Embryonic facial prominence (tissue), 1 donor: Measurements from ENCODE around the gene ITIH5.

Experiments
- DNase-seq: peaks from one replicate; pipeline ENCODE4 v3.0.0-alpha.2; 2016; ENCODE audit errors: extremely low spot score

Gene ITIH5

DNA sequence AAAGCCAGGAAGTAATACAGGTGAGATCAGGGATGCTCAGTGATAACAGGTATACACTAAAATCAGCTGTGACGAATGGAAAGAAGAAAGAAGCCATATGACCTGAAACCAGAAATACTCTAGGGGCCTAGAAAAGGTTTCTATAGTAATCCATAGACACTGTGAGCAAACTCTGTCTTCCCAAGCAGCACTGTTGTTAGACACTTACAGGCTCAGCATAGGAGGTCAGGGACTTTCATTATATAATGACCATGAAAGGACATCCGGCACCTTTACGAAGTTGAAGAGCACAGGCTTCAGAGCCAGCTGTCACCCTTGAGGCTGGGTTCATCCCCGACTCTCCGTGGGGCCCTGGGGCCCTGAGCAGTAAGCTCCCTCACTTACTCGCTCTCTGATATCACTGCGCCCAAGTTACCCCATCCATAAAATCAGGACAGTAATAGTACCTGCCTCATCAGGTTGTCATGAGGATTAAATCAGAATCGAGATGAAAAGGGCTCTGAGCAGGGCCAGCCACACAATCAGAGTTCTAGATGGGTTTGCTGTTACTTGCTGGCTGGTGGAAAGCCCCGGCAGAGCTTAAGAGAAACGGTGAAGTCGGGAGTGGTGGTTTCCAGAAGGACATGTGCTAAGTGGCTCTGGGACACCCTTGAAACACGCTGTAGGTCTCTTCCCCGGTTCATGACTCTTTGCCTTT lies 79.5 kb downstream of the ITIH5 start:
- DNase-seq, result no peak

DNA sequence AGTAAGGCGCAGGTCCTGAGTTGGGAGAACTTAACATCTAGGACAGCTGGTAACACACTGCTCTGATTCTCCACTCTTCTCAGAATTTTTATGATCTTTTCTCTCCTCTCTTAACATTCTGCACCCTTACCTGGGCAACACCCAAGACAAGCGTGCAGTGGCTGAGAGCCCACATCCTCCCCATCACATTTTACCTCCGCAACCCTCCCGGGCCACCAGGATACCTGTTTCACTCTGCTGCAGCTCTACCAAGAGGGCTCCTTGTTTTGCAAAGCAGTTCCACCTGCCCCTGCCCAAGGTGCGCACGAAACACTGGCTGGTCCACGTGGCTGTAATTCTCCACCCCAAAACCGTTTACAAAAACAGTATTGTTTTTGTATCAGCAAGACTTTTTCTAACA lies 81.5 kb downstream of the ITIH5 start:
- DNase-seq, result no peak

DNA sequence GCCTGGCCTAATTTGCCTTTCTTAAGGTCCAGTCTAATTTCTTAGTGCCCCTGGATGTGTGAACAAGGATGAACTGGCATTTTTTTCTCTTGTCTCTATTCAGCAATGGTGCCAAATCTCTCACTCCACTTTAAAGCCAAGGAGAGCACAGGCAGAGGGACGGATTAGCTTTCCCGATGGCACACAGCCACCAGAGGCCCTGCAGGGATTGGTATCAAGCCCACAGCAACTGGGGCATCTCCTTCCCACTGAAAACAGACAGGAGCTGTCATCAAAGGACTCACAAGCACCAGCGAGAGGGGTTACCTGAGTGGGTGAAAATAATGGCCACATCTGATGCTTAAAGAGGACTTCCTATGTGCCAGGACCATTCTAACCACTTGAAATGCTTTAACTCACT lies 83.1 kb downstream of the ITIH5 start:
- no peak for DNase-seq

DNA sequence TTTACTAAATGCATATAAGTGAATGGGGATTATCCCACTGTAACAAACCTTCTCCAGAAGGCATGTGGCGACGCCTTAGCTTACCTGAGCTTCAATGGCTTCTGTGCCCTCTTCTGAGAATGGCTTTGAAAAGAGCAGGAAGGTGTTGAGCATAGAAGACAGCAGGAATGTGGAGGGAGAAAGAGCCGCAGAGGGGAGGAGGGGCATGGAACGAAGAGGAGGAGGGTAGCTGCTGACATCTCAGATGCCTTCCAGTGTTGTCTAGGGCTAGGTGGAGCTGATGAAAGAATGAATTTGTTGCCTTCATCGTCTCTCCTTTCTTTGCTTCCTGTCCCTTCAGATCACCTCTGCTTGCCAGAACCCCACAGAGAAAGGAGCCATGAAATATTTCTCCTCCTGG lies 86.2 kb downstream of the ITIH5 start:
- no peak for DNase-seq

DNA sequence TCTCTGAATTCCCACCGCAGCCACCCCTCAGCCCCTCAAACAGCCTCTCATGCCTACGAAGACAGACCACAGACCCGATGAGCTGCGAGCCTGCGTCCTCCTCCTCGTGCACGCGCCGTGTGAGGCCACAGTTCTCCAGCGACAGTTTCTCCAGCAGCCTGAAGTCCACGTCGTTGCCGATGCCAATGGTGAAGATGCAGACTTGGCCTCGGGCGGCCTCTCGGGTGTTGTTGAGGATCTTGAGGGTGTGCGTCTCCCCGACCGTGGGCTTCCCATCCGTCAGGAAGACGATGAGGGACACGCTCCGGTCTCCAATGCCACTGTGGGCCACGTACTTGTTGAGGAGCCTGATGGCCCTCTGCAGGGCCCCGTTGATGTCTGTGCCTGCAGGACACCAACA lies 87.1 kb downstream of the ITIH5 start:
- DNase-seq, result no peak

DNA sequence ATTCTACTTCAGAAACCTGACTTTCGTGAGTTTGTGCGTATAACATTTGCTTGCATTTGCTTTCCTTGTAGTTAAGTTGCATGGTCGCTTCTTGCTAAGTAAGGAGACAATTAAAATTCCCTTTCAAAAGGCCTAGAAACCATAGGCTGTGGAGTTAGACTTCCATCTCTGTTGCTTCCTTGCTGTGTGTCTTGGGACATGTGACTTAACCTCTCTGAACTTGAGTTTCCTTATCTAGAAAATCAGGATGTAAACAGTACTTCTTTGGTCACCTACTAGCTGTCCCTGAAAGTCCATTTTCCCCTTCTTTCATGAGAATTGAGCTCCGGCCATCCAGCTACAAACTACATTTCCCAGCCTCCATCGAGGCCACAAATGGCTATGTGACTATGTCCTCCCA lies 89.2 kb downstream of the ITIH5 start:
- no peak for DNase-seq

DNA sequence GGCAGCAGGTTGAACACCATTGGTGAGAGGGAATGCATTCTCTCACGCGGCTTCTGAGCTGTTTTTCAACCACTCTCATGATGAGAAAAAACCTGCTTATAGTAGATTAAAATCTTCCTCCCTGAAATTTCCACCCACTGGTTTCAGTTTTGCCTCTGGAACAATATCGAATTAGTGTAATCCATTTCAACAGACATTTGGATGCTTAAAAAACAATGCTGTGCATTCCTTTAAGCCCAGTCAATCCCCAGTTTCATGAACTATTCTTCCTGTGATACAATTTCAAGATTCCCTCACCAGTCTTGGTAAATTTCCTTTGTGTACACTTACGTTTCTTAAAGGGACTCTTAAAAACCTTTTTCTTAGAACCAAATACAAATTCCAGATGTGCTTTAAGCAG lies 89.6 kb downstream of the ITIH5 start:
- DNase-seq, result no peak

DNA sequence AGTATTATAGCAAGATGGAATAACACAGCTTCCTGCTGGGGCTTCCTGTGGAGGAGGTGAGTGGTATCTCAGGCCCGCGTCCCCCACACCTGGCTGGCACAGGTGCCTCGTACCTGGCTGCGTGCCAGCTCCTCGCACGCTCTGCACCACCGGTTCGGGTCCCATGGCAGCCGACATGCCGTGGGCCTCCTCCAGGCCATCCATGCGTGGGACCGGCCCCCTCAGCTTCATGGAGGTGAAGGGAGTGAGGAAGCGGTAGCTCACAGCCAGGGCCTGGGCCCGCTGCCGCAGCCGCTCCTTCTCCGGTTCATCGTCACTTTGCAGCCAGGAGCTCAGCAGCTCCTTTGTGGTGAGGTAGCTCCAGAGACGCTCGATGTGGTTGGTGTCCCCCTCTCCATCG lies 90.4 kb downstream of the ITIH5 start:
- no peak for DNase-seq

DNA sequence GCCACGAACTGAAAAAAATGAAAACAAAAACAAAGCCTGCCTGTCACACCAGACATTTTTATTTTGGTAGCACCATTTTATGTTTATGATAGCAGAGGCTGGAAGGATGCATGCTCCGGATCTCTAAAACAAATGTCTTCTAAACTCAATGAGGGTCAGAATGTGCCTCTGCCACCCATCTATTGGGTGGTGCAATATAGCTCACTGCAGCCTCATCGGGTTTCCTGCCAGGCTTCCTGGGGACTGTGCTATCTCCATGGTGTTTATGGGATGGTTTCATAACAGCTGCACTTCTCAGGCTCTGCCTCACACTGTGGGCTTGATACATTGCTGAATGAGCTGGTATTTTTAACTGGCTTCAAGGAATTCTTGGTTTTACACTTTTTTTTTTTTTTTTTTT lies 94.4 kb downstream of the ITIH5 start:
- DNase-seq, result no peak

DNA sequence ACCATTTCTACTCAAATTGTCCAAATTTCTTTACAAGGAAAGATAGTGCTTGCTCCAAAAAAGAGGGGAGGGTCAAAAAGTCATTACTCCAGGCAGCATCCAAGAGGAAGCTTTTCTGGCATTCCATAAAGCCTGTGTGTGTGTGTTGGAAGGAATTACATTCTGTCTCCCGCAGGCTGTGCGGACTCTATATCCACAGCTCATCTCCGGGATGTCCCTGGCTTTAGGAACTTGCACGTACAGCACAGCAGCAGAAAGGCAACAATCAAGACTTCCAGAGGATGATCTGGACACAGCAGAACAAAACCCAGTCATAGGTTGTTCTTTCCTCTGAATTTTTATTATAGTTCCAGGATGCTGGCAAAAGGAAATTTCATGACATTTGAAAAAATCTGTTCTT lies 94.8 kb downstream of the ITIH5 start:
- no peak for DNase-seq

DNA sequence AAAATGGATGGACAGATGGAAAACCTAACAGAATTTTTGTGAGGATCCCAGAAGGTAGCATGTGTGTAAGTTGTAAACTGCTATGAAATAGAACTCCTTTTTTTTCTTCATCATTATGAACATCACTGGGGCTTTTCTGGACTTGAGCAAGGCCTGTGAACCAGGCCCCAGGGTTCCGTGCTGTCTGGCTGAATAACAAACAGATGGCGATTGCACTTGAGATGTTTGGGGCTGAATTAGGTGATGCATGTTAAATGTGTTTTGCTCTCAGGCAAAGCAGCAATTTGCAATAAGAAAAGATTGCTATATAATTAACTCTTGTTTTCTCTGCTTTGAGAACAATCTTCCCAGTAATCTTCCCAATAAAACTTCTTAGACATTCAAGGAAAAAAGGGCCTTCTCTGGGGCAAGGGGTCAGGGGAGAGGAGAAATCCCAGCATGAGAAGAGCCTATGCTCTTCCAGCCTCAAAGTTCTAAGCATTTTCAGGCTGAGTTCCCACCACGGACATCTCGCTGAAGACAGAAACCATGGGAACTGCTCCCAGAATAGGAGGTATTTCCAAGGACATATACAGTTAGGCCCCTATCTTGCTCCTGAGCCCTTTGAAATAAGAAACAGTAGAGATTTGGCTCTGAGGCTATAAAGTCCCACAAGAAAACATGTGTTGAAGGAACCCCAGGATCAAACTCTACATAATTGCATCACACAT lies 98.7 kb downstream of the ITIH5 start:
- no peak for DNase-seq

DNA sequence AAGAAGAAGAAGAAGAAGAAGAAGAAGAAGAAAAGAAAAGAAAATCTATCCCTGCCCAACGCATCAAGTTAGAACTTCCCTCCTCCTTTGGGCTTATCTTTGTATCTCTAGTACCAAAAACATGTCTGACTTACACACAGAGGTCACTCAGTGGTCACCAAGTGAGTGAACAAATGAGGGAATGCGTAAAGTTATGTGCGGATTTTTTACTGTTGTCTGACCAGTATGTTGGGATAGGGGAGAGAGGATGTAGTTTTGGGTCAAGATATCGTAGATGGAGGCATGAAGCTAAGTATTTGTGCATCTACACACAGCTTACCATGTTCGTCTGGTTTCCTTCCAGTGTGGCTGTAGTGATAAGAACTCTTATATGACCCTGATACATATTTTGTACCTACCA lies 99.9 kb downstream of the ITIH5 start:
- DNase-seq, result no peak

DNA sequence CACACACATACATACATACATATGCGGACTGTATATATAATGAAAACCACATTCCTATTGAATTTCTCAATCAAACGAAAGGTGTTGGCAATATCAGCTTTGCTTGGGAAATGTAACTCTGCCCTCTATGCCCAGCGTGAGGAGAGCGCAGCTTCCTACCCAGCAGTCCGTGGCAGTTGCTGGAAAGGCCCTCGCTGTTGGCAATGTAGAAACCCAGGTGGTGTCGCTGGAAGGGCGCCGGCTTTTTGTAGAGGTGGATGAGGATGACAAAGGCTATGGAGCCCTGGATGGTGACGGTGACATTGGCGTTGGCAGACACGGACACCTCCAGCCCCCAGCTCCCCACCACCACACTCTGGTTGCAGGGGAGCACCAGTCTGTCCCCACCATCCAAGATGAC lies 100.9 kb downstream of the ITIH5 start:
- no peak for DNase-seq

DNA sequence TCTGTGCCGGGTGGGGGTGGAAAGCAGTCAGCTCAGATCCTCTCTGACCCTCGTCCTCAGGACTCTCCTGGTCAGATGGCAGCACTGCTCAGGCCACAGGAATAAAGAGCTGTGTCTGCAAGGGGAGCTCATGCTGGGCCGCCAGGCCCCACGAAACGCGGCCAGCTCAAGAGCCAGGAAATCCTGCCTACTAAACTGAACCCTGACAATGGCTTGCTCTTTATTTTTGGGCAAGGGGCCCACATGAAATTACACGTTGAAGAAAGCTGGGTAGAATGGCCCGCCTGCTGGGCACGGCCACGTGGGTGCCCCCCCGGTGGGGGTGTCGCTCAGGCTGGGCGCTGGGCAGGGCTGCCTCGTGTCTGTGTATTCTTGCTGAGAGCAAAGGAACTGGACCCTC lies 103.0 kb downstream of the ITIH5 start:
- no peak for DNase-seq

DNA sequence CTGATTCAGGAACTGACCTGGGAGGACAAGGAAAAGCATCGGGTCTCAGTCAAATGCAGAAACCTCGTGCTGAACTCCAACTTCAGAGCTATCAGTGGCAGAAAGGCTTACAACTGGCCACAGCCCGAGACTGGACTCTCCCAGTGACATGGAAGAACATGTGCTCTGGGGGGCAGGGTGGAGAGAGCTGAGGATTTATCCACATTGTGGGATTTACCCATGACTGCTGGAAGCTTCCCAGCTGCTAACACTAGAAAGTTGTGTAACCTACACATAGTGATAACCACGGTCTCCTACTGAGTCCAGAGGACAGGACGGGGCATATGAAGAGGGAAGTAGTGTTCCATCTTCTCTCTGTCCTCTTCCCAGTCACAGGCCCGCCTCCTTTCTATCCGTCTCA lies 103.4 kb downstream of the ITIH5 start:
- no peak for DNase-seq

DNA sequence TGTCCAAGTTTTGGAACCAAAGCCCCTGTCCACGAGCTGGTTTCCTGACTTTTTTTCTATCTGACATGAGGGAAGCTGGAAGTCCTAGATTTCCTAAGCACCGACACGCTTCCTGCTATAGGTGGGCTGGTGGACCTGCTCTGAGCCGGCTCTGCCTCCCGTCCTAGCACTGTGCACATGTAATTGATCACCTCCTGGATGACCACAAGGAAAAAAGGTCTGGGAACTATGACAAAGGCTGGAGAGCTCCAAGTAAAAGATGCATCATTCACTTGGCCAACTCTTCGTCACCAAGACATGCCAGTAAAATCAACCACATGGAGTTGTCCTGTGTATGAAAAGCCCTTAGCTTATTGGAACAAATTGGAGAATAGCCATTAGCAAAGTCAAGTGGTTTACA lies 104.8 kb downstream of the ITIH5 start:
- no peak for DNase-seq

DNA sequence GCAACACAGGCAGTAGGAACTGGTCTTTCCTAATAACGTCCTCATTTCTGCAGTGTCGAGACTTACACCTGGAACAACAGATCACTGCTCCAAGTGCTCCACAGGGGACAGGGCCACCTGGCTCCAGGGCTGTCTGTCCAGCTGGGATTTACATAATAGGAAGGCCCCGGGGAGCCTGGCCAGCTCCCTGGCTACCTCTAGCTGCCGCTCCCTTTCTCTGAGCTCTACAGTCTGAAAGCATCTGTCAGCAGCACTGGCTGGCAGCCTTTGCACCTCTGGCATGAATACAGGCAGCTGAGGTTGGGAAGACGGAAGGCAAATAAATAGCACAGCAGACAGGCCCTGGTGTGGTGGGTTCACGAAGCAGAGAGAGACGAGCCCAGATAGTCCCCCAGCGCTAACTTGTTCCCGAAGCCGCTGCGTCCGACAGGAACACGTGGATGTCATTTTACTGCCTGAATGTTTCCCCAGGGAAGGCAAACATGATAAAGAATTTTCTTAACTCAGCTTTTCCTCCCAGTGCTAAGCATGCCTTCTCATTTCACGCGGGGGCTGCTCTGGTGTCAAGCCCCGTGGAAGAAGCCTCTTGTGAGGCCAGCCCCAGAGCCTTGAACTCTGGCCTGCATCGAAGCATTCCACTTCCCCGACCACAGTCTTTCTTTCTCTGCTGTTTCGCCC lies 105.4 kb downstream of the ITIH5 start:
- DNase-seq, result no peak

DNA sequence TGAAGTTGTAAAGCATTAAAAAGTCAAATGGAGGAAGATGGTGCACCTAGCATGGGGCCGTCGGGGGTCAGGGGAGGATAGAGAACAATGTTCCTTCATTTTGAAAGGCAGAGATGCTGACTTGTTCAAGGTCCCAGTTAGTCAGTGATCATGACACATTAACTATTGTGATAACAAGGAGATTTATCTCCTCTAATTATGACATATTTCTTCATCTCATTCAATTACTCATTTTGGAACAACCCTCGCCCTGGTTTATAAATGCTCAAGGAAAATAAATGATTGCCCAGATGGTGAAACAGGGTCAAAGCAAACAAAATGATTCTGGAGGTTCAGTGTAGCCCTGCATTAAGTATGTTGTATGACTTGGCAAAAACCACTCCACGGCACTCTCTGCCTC lies 106.2 kb downstream of the ITIH5 start:
- DNase-seq, result no peak

DNA sequence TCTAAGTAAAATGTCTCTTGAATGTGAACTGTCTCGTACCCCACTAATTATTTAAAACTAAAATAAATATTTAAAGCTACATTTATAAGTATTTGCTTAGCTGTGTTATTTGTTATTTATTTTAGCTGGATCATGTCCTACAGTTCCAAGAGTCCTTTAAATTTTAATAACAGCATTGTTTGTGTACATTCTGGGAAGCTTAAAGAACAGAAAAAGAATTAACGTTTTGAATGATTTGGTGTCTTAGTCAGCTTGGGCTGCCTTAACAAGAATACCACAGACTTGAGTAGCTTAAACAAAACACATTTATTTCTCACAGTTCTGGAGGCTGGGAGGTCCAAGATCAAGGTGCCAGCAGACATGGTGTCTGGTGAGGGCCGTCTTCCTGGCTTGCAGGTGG lies 107.4 kb downstream of the ITIH5 start:
- DNase-seq, result no peak

DNA sequence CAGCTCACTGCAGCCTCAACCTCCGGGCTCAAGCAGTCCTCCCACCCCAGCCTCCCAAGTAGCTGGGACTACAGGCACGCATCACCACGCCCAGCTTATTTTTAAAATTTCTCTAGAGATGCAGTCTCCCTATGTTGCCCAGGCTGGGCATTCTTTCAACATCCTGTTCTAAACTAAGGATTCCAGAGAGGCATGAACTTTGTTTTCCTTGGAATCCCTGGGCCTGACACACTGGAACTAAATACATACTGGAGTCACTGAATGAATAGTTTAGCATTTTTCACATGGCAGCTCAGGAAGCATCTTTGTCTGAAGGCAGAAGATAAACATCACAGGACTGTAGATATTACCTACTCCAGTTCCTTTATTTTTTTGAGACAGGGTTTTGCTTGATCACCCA lies 108.7 kb downstream of the ITIH5 start:
- no peak for DNase-seq

DNA sequence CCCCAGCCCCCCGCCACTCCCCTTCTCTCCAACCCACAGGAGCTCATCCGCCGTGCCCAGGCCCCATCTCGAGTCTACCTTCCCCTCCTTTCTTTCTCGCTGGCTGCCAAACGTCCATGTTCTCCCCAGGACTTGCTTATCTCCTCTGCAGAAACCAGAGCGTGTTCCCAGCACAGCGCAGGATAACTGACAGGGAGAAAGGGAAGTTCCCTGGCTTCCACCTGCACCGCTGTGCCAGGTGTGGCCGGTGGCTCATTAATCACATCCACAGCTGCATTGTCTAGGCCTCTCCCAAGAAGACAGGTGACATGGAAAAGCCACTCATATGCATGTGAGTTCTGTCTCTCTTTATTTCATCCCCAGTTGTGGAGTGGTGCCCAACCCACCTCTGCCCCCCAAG lies 113.2 kb downstream of the ITIH5 start:
- no peak for DNase-seq

DNA sequence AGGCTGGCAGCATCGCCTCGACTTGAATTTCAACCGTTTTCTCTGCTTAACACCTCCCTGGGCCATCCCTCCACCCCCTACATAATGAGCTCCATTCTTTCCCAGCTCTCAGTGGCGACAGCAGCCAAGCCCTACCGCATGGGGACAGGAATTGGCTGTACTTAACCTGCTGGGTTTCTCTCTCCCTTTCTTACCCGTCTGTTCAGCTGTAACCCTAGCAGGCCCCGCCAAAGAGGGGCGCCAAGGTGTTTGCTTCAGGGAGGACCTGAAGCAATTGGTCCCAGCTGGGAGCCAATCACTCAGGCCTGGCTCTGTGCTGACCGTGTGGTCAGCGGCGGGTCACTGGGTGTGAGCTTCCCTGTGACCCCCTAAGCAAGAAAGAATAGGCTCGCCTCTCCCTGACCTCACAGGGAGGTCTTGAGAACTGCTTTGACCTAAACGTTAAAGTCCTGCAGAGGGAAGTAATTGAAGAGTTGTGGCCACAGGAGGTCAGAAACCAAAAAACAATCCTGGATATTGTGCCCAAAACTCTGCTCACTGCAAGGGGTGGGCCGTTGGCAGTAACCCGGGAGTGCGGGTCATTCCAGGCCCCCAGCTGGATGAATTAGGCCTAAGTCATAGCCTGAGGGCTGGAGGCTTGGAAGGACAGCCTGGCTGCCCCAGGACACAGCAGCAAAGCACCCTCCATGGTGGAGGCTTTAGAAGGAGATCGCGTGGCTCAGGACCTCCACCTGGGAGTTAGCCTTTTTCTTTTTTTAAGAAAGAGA lies 114.6 kb downstream of the ITIH5 start:
- no peak for DNase-seq

DNA sequence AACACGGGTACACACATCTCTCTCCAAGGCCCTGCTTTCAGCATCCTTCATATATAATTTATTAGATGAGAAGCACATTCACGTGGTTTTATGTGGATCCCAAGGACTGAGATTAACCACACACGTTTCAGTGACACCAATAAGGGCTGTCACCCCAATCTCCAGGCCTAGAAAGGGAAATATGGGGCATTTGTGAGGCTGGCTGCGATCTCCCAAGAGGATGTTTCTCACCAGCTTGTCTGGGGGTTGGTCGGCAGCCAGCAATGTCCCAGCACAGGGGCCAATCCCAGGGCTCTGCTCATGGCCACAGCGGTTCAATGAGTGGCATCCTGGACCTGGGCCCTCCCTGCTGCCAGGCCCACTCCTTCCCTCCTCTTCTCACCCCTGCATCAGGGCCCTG lies 115.5 kb downstream of the ITIH5 start:
- no peak for DNase-seq
